Mesenchymal stem cell (in vitro differentiated cells and primary cell): ENCODE measurements around the gene RNF144A.

ENCODE experiments used
- DNase-seq: peaks from one replicate; pipeline ENCODE4 v3.0.0-alpha.2; 2013
- H2AFZ ChIP-seq: one replicate; pipeline ENCODE4 v1.6.1; 2013; ENCODE audit warnings: low read depth, mild to moderate bottlenecking, control low read depth, inconsistent platforms, low read length, moderate library complexity
- H2AK5ac ChIP-seq: 2 replicates; pipeline ENCODE4 v1.6.1; 2013; ENCODE audit warnings: low read length, moderate library complexity, mild to moderate bottlenecking, inconsistent platforms; ENCODE audit not compliant: severe bottlenecking
- H2BK120ac ChIP-seq: one replicate; pipeline ENCODE4 v1.6.1; 2013; ENCODE audit warnings: low read depth, mild to moderate bottlenecking, inconsistent platforms, low read length, moderate library complexity
- H2BK12ac ChIP-seq, 2 experiments: one replicate each; pipeline ENCODE4 v1.6.1; 2013; ENCODE audit warnings: inconsistent platforms in 2 of 2, low read length in 2 of 2, mild to moderate bottlenecking in 2 of 2, moderate library complexity in 2 of 2, control low read depth in 1 of 2
- H2BK15ac ChIP-seq: one replicate; pipeline ENCODE4 v1.6.1; 2013; ENCODE audit warnings: mild to moderate bottlenecking, low read depth, inconsistent platforms; ENCODE audit not compliant: poor library complexity, severe bottlenecking
- H2BK5ac ChIP-seq: 2 replicates; pipeline ENCODE4 v1.6.1; 2013; ENCODE audit warnings: low read depth, mild to moderate bottlenecking, low read length, control low read depth, inconsistent platforms; ENCODE audit not compliant: poor library complexity, severe bottlenecking
- H3K14ac ChIP-seq, 2 experiments: one replicate each; pipeline ENCODE4 v1.6.1; 2013; ENCODE audit warnings: inconsistent platforms in 2 of 2, low read length in 2 of 2, control low read depth in 1 of 2, mild to moderate bottlenecking in 1 of 2, moderate library complexity in 1 of 2
- H3K18ac ChIP-seq, 2 experiments: one replicate each; pipeline ENCODE4 v1.6.1; 2013; ENCODE audit warnings: inconsistent platforms in 2 of 2, low read length in 2 of 2, control low read depth in 1 of 2, low read depth in 1 of 2, mild to moderate bottlenecking in 1 of 2
- H3K23ac ChIP-seq, 2 experiments: one replicate each; pipeline ENCODE4 v1.6.1; 2013; ENCODE audit warnings: inconsistent platforms in 2 of 2, low read length in 2 of 2, mild to moderate bottlenecking in 2 of 2, moderate library complexity in 2 of 2, control low read depth in 1 of 2
- H3K27ac ChIP-seq: 2 replicates; pipeline ENCODE4 v1.5.1; 2013; ENCODE audit warnings: mild to moderate bottlenecking, moderate library complexity, low read length, control low read depth, inconsistent platforms; ENCODE audit not compliant: poor library complexity, severe bottlenecking
- H3K27me3 ChIP-seq, 2 experiments: 2 replicates each; pipeline versions ENCODE4 v1.6.1 to v1.7.0; 2013; ENCODE audit warnings: low read length in 2 of 2, mild to moderate bottlenecking in 2 of 2, moderate library complexity in 2 of 2, control low read depth in 1 of 2, inconsistent platforms in 1 of 2; ENCODE audit not compliant: control insufficient read depth in 1 of 2, insufficient read depth in 1 of 2
- H3K36me3 ChIP-seq, 2 experiments: 2 replicates each; pipeline versions ENCODE4 v1.6.1 to v1.7.0; 2013; ENCODE audit warnings: low read length in 2 of 2, control low read depth in 1 of 2, inconsistent platforms in 1 of 2, low read depth in 1 of 2, mild to moderate bottlenecking in 1 of 2; ENCODE audit not compliant: insufficient read depth in 2 of 2, control insufficient read depth in 1 of 2
- H3K4ac ChIP-seq, 2 experiments: one replicate each; pipeline ENCODE4 v1.6.1; 2013; ENCODE audit warnings: inconsistent platforms in 2 of 2, low read length in 2 of 2, mild to moderate bottlenecking in 2 of 2, moderate library complexity in 2 of 2, control low read depth in 1 of 2, low read depth in 1 of 2
- H3K4me1 ChIP-seq: 2 replicates; pipeline ENCODE4 v1.6.1; 2013; ENCODE audit warnings: low read depth, low read length, control low read depth; ENCODE audit not compliant: control insufficient read depth, insufficient read depth
- H3K4me2 ChIP-seq: 2 replicates; pipeline ENCODE4 v1.6.1; 2013; ENCODE audit warnings: low read length, mild to moderate bottlenecking, inconsistent platforms; ENCODE audit not compliant: poor library complexity, severe bottlenecking
- H3K4me3 ChIP-seq, 2 experiments: 2 replicates each; pipeline versions ENCODE4 v1.5.1 to v1.7.0; 2013; ENCODE audit warnings: low read length in 2 of 2, mild to moderate bottlenecking in 2 of 2, control low read depth in 1 of 2, low read depth in 1 of 2; ENCODE audit not compliant: insufficient read depth in 1 of 2
- H3K79me1 ChIP-seq: replicated peaks from 2 replicates; pipeline ENCODE4 v1.6.1; 2013; ENCODE audit warnings: mild to moderate bottlenecking, control low read depth, low read length, inconsistent platforms; ENCODE audit not compliant: poor library complexity, severe bottlenecking
- H3K9ac ChIP-seq: 2 replicates; pipeline ENCODE4 v1.7.0; 2013; ENCODE audit warnings: mild to moderate bottlenecking, low read length, moderate library complexity
- H3K9me3 ChIP-seq: 2 replicates; pipeline ENCODE4 v1.7.0; 2013; ENCODE audit warnings: mild to moderate bottlenecking, low read length; ENCODE audit not compliant: control insufficient read depth
- H4K8ac ChIP-seq: one replicate; pipeline ENCODE4 v1.6.1; 2013; ENCODE audit warnings: inconsistent platforms, mild to moderate bottlenecking, low read length, moderate library complexity
- H4K91ac ChIP-seq: one replicate; pipeline ENCODE4 v1.6.1; 2013; ENCODE audit warnings: mild to moderate bottlenecking, low read length, inconsistent platforms
- WGBS: methylation state at CpG from one replicate; pipeline ENCODE4 v1.1.7; 2013; ENCODE audit warnings: mixed read lengths; 5-methylcytosine and 5-hydroxymethylcytosine counted together

The RNF144A gene

DNA sequence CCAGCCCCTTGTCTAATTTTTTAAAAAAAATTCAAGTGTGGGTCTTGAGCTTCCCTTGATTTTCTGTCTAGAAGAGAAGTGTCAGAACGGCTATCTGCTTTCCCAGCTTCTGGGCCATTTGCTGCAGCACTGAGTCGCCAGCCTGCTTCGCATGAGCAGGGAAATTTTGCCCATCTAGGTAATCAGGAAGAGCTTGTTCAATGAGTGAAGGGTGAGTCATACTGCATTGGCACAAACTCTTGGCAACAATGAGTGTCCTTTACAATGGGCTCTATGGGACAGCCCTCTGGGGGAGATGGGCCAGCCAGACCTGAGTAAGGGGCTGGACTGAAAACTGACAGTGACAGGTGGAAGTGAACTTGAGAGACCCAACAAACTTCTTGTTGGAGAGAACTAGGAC is 2.4 kb upstream of the RNF144A start:
- no peaks in the 10 kb centered on the region for H3K9me3 ChIP-seq
- no peak overlapping the region for H3K4ac ChIP-seq
- no peak overlapping the region for H3K4me2 ChIP-seq
- H3K36me3 ChIP-seq: no peaks in the 10 kb centered on the region
- H3K79me1 ChIP-seq: peaks cover 2% of the 10 kb centered on the region
- H4K91ac ChIP-seq: no peak overlapping the region
- no peak overlapping the region for H2BK12ac ChIP-seq
- H3K27ac ChIP-seq: no peak overlapping the region
- H2BK15ac ChIP-seq: no peak overlapping the region
- no peak overlapping the region for H3K4me3 ChIP-seq
- no peak overlapping the region for H3K18ac ChIP-seq
- 77% methylated on average over 3 of the region's 3 CpGs for WGBS
- H3K4me1 ChIP-seq: peaks cover 11% of the 10 kb centered on the region
- no peak overlapping the region for H3K14ac ChIP-seq
- peaks cover 0 to 13% of the 10 kb centered on the region in 2 experiments for H3K27me3 ChIP-seq
- no peak overlapping the region for H3K23ac ChIP-seq
- H4K8ac ChIP-seq: no peak overlapping the region
- H2AK5ac ChIP-seq: no peak overlapping the region
- no peak overlapping the region for H2BK5ac ChIP-seq
- no peak overlapping the region for H3K9ac ChIP-seq
- no peak overlapping the region for H2BK120ac ChIP-seq
- peak; percentile 35 for DNase-seq
- no peak overlapping the region for H2AFZ ChIP-seq

DNA sequence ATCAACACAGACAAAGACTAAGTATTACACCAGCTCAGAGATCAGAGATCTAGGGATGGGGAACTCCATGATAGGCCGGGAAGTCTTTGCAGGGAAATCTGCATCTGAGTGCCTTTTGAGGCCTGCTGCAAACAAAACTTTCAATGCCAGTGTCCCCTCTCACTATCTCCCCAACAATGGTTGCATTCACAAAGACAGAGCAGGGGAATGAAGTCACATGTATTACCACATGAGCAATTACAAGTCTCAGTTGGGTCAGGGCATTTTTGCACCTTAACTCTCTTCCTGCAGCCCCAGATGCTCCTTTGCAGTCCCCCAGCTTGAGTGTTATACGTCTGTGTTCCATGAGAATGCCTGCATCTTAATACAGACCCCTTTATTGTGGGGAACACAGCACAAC is 1.8 kb upstream of the RNF144A start:
- Histone ChIP-seq H3K14ac (no peak overlapping the region), H3K23ac (peak overlapping the region in 1 of 2 experiments; percentile 40), H3K4ac (no peak overlapping the region), H3K27me3 (peaks cover 0 to 13% of the 10 kb centered on the region in 2 experiments), H2BK12ac (no peak overlapping the region), H2BK5ac (no peak overlapping the region), H4K91ac (no peak overlapping the region), H4K8ac (no peak overlapping the region), H3K4me2 (no peak overlapping the region), H3K9ac (no peak overlapping the region), H3K4me1 (peaks cover 11% of the 10 kb centered on the region), H2BK120ac (no peak overlapping the region), H2BK15ac (no peak overlapping the region), H3K79me1 (peaks cover 2% of the 10 kb centered on the region), H3K9me3 (no peaks in the 10 kb centered on the region), H3K27ac (no peak overlapping the region), H3K4me3 (no peak overlapping the region), H2AK5ac (no peak overlapping the region), H3K36me3 (no peaks in the 10 kb centered on the region), H3K18ac (no peak overlapping the region), H2AFZ (no peak overlapping the region)
- no peak for DNase-seq
- WGBS: 98% methylated on average over 2 of the region's 2 CpGs

DNA sequence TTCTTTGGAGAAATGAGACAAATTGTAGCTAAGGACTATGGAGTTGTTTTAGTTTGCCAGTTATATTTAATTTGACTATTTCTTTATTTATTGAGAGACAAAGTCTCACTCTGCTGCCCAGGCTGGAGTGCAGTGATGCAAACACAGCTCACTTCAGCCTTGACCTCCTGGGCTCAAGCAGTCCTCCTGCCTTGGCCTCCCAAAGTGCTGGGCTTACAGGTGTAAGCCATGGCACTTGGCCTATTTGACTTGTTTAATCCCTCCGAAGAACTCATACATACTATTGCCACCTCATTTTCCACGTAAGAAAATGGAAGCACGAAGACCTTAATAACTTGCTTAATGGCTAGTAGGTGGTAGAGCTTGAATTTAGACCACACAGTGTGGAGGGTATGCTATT is 988 bp upstream of the RNF144A start:
- no peak overlapping the region for H4K91ac ChIP-seq
- H3K4me3 ChIP-seq: no peak overlapping the region
- no peak overlapping the region for H3K23ac ChIP-seq

DNA sequence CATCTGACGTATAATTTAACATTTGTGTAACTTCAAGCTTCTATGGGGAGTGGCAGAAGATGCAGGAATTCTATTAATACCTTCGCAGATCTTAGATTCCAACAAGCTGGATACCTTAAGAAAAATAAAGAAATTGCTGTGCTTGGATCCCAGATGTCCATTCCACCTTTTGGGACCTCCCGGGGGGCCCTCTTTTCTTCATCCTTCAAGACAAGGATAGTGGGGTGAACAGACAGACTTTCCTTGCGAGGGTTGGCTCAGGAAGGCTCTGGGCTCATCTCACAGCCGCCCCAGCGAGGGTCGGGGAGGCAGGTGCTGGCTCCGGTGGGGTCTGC is 509 bp upstream of the RNF144A start:
- DNase-seq: no peak
- peaks cover 11% of the 10 kb centered on the region for H3K4me1 ChIP-seq
- no peak overlapping the region for H2BK120ac ChIP-seq
- no peak overlapping the region for H3K23ac ChIP-seq
- peaks cover 0 to 3% of the 10 kb centered on the region in 2 experiments for H3K27me3 ChIP-seq
- peak overlapping the region; percentile 44 for H2BK15ac ChIP-seq
- no peaks in the 10 kb centered on the region for H3K9me3 ChIP-seq
- peak overlapping the region; percentile 59 for H3K9ac ChIP-seq
- no peak overlapping the region for H2BK5ac ChIP-seq
- no peak overlapping the region for H3K27ac ChIP-seq
- peak overlapping the region in 1 of 2 experiments; percentile 97 for H3K14ac ChIP-seq
- peak overlapping the region; percentile 50 to 90 for H3K18ac ChIP-seq
- no peaks in the 10 kb centered on the region for H3K36me3 ChIP-seq
- peaks cover 2% of the 10 kb centered on the region for H3K79me1 ChIP-seq
- H3K4ac ChIP-seq: peak overlapping the region; percentile 53 to 76
- peak overlapping the region; percentile 73 for H4K91ac ChIP-seq
- peak overlapping the region; percentile 66 for H4K8ac ChIP-seq
- WGBS: 53% methylated on average over 8 of the region's 8 CpGs
- peak overlapping the region in 1 of 2 experiments; percentile 94 for H2BK12ac ChIP-seq
- H3K4me3 ChIP-seq: peak overlapping the region; percentile 45 to 53
- no peak overlapping the region for H2AK5ac ChIP-seq
- H2AFZ ChIP-seq: peak overlapping the region; percentile 94
- H3K4me2 ChIP-seq: peak overlapping the region; percentile 93

More for the DNA sequence above, 988 bp upstream of the RNF144A start:
- WGBS: 94% methylated on average over 2 of the region's 3 CpGs
- H3K4me2 ChIP-seq: no peak overlapping the region
- no peak overlapping the region for H2BK5ac ChIP-seq
- H3K9ac ChIP-seq: no peak overlapping the region
- H3K14ac ChIP-seq: no peak overlapping the region
- no peak overlapping the region for H3K4ac ChIP-seq
- H3K4me1 ChIP-seq: peaks cover 11% of the 10 kb centered on the region
- H2BK12ac ChIP-seq: no peak overlapping the region
- no peak overlapping the region for H3K27ac ChIP-seq
- H4K8ac ChIP-seq: no peak overlapping the region
- H3K18ac ChIP-seq: no peak overlapping the region
- no peak overlapping the region for H2AK5ac ChIP-seq
- H3K9me3 ChIP-seq: no peaks in the 10 kb centered on the region
- H2AFZ ChIP-seq: no peak overlapping the region
- peaks cover 0 to 5% of the 10 kb centered on the region in 2 experiments for H3K27me3 ChIP-seq
- H2BK15ac ChIP-seq: no peak overlapping the region
- no peaks in the 10 kb centered on the region for H3K36me3 ChIP-seq
- no peak for DNase-seq
- peaks cover 2% of the 10 kb centered on the region for H3K79me1 ChIP-seq
- H2BK120ac ChIP-seq: no peak overlapping the region
